Measurements from ENCODE around the gene CCDC6.
"Not testable (repeated sequence)": the region's sequence is repeated elsewhere in the genome, so short reads cannot be mapped to it uniquely, and the experiment has no call there.

Gene CCDC6

DNA sequence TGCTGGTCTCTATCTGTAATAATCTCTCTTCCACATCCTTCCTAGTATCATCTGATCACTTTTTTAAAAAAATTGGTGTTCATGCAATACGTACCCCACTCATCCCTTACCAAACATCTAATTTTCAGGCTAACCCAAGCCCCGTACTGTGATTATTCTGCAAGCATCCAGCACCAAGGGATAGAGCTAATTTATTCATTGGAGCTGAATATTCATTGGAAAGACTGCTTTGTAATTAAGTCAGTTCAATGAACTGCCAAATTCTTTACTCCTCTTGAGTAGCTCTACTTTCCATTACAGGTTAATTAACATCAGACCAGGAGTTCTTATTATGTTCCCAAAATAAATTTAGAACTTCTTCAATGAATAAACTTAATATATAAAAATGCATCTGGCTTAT is 86.7 kb downstream of the CCDC6 start:
- H3K27ac ChIP-seq, result no peak overlapping the region
- no peak for DNase-seq (ENCODE audit: low read depth, low spot score)

DNA sequence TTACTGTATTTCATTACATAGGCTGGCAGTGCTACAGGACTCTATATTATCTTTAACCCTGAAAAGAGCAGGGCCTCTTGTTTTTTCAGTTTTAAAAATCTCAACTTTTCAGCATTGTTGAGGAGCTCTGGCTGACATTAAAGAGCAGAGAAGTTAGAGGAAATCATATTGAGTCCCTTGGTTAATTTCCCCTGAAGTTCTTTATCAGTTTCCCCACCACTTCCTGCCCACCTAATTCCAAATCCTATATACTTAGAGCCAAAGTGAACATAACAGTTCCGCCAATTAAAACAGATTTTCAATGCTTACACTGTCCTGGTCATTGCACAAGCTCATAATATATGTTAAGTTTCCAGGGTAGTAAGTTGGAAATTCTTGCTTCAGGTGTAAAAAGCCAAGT is 87.1 kb downstream of the CCDC6 start:
- H3K27ac ChIP-seq, result no peak overlapping the region
- DNase-seq (ENCODE audit: low read depth, low spot score), result no peak

DNA sequence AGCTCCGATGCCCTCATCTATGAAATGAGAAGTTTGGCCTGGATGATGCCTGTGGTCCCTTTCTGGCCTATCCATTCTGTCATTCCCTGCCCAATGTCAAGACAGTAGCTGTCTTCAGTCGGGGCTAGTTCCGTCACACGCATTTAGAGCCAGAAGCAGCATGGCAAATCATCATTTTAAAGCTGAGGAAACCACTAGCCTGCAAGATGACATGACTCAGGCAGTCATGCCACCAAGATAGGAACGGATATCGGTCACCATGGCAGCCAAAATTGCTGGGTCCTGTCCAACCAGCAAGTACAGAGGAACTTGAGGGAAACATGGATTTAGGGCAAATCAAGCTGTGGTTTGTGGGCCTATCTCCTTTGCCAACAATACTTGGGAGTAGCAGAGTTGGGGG is 88.6 kb downstream of the CCDC6 start:
- DNase-seq (ENCODE audit: low read depth, low spot score), result no peak
- no peak overlapping the region for H3K27ac ChIP-seq

DNA sequence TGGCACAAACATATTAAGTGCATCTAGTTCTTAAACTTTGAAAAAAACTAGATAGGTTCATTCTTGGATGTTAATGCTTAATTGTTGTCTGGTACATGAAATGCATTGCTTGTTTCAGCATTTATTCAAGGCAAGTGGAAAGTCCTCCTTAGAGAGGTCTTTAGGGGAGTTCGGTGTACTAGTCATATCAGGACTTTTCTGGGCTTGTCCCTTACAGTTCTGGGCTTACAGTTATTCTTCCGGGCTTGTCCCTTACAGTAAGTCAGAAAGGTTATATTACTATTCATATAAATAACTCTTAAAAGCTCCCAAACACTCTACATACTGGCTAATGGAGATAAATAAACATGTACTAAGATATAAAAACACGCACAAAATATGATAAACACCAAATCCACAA is 91.5 kb downstream of the CCDC6 start:
- H3K27ac ChIP-seq, result no peak overlapping the region
- DNase-seq (ENCODE audit: low read depth, low spot score), result no peak

DNA sequence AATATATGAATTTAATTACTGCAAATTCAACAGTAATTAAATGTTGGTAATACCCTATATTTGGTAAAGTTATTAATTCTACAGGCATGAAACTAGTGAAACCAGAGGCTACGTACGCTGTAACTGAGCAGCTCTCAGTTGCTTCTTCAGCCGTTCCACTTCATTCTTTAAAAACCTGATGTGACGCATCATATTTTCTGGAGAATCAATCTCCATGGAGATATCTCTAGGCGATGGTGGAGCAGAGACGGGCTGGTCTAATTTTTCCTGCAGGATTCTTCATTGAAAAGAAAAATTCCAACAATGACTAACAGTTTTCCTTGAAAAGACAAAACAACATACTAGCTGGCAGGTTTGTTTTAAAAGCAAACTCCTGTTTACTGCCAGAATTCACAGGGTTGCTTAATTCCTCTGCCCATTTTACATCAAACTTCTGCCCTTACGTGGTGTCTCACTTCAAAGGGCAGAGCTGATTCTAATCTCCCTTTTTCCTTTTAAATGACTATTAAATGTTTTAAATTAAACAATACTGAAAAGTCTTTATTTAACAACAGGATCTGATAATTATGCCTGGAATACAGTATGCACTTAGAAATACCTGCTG is 93.7 kb downstream of the CCDC6 start:
- H3K27ac ChIP-seq, result no peak overlapping the region
- DNase-seq (ENCODE audit: low read depth, low spot score), result no peak

DNA sequence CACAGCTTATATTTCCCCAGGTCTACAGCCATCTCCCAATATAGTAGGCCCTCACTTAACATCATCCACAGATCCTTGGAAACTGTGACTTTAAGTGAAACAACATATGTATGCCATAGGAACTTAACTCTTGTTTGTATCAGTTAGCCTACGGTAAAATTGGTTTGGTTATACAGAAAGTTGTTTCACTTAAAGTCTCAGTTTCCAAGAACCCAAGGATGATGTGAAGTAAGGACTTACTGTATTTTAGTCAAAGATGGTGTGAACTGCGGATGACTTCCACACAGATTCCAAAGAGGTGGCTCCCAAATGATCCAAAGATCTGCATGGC is 96.7 kb downstream of the CCDC6 start:
- H3K27ac ChIP-seq, result no peak overlapping the region
- no peak for DNase-seq (ENCODE audit: low read depth, low spot score)

DNA sequence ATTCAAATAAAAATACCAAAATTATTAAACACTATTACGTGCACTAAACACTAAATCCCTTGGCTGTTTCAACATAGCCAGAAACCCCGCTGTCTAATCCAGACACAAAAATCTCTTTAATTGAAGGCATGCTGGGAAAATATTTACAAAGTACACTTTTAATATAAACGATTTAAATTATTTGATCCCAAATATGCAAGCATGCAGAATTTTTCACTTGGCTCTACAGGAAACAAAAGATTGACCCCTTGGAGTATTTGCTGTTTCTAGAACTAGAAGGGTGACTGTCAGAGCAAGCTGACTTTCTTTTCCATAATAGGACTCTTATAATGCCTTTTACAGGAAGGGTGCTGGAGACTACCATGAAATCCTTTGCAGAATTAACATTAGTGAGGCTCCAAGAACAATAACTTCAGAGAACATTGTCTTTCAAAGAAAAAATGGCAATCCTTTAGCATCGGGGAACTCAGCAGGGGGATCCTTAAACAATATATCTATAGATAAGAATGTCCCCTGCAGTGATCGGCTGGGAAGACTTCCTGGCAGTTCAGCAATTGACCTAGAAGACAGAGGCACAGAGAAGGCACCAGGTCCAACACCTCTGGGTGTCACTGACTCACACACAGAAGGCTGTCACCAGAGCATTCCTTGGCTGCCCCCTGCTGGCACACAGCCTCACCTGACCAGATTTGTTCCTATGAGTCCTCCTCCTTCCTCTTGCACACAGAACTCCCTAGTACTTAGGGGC is 97.3 kb downstream of the CCDC6 start:
- H3K27ac ChIP-seq, result no peak overlapping the region
- no peak for DNase-seq (ENCODE audit: low read depth, low spot score)

DNA sequence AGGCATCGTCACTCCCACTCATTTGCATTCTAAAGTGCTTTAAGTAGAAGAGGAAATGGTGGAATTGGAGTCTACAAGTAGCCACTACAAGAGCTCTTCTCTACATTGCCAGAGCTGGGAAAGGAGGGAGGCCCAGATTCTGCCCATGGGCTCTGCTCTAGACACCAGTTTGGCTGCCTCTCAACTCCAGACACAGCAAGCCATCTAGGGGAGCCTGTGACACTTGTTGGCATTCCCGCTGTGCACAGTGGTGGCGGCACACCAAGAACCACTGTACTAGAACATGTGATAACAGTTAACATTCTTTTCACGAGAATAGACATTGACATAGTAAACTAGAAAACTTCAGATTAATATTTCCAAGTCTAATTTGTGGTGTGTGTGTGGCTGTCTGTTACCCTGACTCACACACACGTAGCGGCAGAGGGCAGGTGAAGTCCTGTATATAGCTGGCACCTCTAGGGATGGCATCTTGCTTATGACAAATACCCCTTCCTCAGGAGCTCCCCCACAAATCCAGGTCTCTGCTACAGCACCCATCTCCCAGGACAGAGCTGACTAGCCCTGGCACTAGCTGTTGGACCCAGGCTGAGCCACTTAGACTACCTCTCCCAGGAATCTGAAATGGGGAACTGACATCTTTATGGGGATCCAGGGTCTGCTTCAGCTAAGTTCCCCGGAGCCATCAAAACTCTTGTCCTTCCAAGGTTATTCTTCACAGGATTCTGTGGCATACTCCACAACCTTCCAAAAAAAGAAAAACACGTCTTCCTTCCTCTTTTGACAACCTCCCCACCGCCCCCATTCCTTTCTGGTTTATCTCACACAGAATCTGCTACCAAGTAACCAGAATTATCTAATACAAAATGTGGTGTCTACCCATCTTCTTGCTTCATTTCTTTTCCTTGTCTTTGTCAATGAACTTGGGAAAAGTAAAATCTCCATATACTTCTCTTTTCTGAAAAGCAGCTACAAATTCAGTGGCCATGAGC is 98.4 kb downstream of the CCDC6 start:
- no peak overlapping the region for H3K27ac ChIP-seq
- DNase-seq (ENCODE audit: low read depth, low spot score), result no peak

DNA sequence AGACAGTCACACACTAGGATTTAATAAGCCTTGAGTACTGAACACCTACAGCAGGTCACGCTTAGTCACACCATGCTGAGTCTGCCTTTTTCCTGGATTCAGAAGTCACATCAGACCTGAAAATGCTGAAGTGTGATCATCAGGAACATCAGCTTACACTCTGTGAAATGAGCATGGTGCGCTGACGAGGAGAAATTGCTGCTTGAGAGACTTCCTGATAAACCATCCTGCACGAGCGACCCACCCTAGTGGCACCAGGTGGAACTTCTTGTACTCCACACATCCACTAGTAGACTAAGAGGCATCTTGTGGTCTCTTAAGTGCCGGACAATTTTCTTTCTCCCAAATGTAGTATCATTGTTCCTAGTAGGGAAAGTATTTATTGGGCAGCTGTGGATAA is 101.3 kb downstream of the CCDC6 start:
- DNase-seq (ENCODE audit: low read depth, low spot score), result no peak
- H3K27ac ChIP-seq, result no peak overlapping the region

DNA sequence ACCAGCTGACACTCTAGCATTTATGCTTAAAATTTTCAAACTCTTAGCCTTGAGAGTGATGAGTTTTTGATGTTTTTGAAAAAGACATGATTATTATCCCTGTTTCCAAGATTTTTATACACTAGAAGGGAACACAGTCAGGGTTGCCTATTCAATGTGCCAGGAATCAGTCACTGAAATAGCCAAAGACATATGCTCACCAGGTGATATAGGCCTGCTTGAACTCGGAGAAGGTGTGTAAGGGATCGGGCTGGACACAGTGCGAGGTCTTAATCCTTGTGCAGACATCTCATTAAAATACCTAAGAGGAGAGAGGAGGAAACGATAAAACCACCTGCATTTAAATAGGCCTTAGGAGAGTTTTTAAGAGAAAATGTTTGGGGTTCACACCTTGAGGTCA is 102.1 kb downstream of the CCDC6 start:
- no peak for DNase-seq (ENCODE audit: low read depth, low spot score)
- no peak overlapping the region for H3K27ac ChIP-seq

DNA sequence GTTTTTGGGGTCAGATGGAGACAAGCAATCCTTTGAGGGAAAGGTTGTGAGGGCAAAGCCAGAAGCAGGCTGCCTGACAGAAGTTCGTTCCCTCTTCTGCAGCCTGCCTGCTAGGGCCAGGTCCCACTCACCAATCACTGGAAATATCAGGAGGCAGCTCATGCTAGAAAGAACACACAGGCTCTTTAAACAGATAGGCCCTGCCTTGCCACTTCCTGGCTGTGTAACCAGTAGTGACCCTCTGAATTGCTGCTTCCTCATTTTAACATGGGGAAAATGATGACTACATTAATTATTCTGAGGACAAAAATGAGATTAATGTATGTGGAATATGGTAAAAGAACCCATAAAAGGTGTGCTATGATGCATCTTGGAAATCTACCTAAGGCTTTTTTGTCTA is 102.6 kb downstream of the CCDC6 start:
- no peak for DNase-seq (ENCODE audit: low read depth, low spot score)

DNA sequence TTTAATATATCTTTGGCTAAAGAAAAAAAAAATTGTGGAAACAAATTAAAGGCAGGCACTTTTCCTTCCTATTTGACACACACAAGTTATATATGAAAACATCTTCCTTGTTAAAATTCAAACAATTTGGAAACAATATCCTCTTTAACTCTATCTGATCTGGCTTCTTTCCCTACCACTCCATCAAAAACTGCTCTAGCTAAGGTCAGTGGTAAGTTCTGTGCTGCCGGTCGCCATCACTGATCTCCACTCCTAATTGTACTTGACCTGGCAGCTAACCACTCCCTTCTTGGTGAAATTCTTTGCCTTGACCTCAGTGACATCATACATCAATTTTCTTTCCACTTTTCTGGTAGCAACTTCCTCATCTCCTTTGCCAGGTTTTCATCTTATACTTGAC is 105.2 kb downstream of the CCDC6 start:
- no peak for DNase-seq (ENCODE audit: low read depth, low spot score)
- no peak overlapping the region for H3K27ac ChIP-seq

More for the DNA sequence above, 102.6 kb downstream of the CCDC6 start:
- no peak overlapping the region for H3K27ac ChIP-seq

DNA sequence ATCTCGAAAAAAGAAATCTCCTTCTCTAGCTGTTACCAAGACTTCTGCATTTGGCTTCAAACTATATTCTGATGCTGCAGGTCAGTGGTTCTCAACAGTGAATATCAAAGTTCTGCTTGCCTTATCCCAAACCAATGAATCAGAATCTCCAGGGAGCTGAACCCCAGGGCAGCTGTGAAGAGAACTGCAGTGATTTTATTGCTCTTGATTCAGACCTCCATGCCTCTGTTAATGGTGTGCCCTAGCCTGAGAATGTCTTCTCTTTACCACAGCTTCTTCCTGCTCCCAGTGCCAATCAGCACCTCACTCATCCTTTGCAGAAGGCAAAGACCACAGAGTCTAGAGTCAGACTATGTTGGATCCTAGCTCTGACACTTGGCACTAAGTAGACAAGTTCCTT is 106.9 kb downstream of the CCDC6 start:
- H3K27ac ChIP-seq, result no peak overlapping the region
- no peak for DNase-seq (ENCODE audit: low read depth, low spot score)

DNA sequence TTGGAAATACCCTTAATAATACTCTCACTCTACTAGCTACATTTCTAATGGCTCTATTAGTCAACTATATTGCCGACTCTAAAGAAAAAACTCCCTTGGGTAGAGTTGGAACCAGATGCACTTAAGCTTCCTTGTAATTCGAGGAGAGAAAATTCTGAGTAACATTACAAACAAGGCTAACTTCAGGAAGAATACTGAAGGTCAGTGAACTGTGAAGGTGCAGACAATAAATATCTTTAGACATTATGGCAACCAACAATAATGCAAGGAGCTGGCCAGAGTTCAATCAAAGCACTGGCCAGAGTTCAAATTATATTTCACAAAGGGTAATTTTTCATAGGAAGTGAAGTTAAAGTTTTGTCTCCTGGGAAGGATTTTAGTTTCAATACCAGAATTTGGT is 112.4 kb downstream of the CCDC6 start:
- DNase-seq (ENCODE audit: low read depth, low spot score), result no peak
- no peak overlapping the region for H3K27ac ChIP-seq

DNA sequence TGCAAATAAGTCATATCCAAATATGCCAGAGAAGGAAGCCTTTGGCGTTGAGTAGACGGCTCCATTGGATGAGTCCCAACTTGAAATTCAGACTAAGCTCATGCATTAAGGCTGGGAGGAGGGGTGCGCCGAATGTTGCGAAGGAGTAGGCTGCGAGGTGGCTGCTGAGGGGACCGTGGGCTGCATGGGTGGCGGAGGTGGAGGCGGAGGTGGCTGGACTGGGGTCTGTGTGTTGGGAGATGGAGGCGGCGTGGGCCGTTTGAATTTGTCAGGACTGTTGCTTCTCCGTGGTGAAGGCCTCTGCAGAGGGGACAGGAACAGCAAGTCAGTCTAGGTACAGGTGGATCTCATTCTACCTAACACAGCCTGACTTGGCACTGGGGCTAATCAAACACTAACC is 113.5 kb downstream of the CCDC6 start:
- no peak for DNase-seq (ENCODE audit: low read depth, low spot score)
- H3K27ac ChIP-seq, result no peak overlapping the region

DNA sequence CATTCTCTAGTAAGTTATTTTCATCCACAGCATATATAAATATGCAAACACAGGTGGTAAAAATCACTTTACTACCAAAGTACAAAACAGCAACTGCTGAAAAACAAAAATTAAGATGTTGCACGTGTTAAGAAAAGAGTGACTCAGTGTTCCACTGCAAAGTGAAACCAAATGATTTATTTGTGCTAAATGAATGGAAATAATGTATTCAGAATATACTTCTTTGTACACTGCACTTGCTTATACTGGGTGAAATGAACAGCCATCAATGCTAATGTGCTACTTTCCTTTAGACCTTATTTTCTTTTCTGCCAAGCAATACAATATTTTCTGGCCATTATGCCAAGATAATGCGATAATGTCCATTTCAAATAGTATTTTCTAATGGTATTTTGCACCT is 114.8 kb downstream of the CCDC6 start:
- no peak for DNase-seq (ENCODE audit: low read depth, low spot score)
- H3K27ac ChIP-seq, result no peak overlapping the region

DNA sequence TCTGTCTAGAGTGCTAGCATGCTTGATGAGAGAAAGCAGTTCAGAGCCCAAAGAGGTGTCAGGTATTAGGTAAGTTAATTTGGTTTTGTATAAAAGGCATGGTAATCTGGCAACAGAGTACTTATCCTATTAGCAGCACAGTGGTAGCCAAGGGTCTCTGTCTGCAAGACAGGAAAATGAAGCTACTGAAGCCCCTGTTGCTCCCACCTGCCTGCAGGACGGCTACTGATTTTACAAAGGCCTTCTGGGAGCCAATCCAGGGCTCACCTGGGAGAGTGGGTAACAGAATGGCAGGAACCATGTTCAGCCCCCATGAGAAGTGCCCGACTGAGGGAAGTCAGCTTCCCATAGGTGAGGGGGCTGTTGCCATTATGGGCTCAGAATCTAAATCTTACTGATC is 116.3 kb downstream of the CCDC6 start:
- not testable (repeated sequence) for DNase-seq (ENCODE audit: low read depth, low spot score); H3K27ac ChIP-seq

DNA sequence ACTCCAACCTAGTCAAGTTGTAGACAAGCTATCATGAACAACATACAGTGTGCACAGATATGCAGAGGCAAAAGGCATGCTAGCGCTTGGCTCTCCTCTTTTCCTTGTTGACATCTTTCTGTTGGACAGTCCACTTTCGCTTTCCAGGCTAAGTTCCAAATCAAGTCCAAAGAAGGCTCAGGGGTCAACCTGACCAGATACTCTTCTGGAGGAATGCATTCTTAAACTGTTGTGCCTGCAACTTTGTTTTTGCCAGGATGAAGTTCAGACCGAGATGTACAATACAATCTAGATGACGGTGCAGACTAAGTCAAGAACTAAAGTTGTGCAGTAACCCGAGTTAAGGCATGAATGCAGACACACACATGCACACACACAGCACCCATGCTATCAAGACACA is 117.4 kb downstream of the CCDC6 start:
- not testable (repeated sequence) for H3K27ac ChIP-seq; DNase-seq (ENCODE audit: low read depth, low spot score)

DNA sequence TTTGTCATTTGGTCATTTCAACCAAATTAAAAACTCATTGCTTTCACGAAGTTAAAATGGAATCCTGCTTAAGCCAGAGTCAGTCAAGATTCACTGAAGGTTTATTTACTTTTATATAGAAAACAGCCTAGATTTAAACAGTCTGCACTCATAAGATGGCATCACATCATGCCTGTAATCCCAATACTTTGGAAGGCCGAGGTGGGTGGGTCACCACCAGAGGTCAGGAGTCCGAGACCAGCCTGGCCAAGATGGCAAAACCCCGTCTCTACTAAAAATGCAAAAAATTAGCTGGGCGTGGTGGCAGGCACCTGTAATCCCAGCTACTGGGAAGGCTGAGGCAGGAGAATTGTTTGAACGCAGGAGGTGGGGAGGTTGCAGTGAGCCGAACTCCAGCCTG is 119.3 kb downstream of the CCDC6 start:
- not testable (repeated sequence) for DNase-seq (ENCODE audit: low read depth, low spot score); H3K27ac ChIP-seq

DNA sequence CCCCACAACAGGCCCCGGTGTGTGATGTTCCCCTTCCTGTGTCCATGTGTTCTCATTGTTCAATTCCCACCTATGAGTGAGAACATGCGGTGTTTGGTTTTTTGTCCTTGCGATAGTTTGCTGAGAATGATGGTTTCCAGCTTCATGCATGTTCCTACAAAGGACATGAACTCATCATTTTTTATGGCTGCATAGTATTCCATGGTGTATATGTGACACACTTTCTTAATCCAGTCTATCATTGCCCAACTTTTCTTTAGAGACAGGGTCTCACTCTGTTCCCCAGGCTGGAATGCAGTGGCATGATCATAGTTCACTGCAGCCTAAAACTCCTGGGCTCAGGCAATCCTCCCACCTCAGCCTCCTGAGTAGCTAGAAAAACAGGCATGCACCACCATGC is 120.9 kb downstream of the CCDC6 start:
- DNase-seq (ENCODE audit: low read depth, low spot score); H3K27ac ChIP-seq: not testable (repeated sequence)

DNA sequence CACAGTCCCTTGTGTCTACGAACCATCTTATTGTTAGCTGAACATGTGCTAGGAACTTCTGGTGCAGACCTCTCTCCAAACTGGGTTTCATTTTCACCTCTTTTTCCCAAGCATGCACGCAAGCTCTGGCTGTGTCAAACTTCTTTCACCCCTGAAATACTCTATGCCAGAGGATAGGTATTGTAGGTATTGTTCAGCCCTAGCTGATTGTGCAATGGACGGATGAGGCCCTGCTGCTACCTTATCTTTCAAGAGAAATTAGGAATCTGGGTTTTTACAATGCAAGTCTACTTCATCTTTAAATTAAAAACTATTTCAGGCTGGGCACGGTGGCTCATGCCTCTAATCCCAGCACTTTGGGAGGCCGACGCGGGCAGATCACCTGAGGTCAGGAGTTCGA is 124.8 kb downstream of the CCDC6 start:
- DNase-seq (ENCODE audit: low read depth, low spot score), result no peak
- no peak overlapping the region for H3K27ac ChIP-seq

Data from epithelial cell of prostate (primary cell).